ENCODE data around the gene ADAMTS13. TPM values are rescaled to one million over a fixed set of nuclear protein-coding genes. Genes with fewer than 3 reads are reported as not detected.

ADAMTS13 gene
- total RNA-seq, 1 donor from 2014 or later = 9.1 TPM

- H3K9me3 Mint-ChIP-seq (ENCODE audit: unreplicated experiment) = no peaks in the 10 kb centered on the region
These were observed 21.9 kb upstream of the ADAMTS13 start for GRCh38 chr9:133400292-133400691.

GRCh38 chr9:133401588-133401987, 20.6 kb upstream of the ADAMTS13 start:
- no peaks in the 10 kb centered on the region for H3K4me1 Mint-ChIP-seq (ENCODE audit: unreplicated experiment)
- no peak for DNase-seq (ENCODE audit: low spot score)
- no peak overlapping the region for H3K27ac Mint-ChIP-seq (ENCODE audit: unreplicated experiment)
- no peak for TF ChIP-seq CTCF (IDR thresholded peaks at IDR 0.05; ENCODE audit: unreplicated experiment)
- H3K9me3 Mint-ChIP-seq (ENCODE audit: unreplicated experiment) = no peaks in the 10 kb centered on the region
- peaks cover 7% of the 10 kb centered on the region for H3K27me3 Mint-ChIP-seq (ENCODE audit: unreplicated experiment)
- peaks cover 20% of the 10 kb centered on the region for H3K36me3 Mint-ChIP-seq (ENCODE audit: low read depth, unreplicated experiment)
- no peak overlapping the region for H3K4me3 Mint-ChIP-seq (ENCODE audit: unreplicated experiment)

More at GRCh38 chr9:133400292-133400691, 21.9 kb upstream of the ADAMTS13 start:
- no peaks in the 10 kb centered on the region for H3K4me1 Mint-ChIP-seq (ENCODE audit: unreplicated experiment)
- no peak overlapping the region for H3K4me3 Mint-ChIP-seq (ENCODE audit: unreplicated experiment)
- no peak for DNase-seq (ENCODE audit: low spot score)
- no peak overlapping the region for H3K27ac Mint-ChIP-seq (ENCODE audit: unreplicated experiment)
- no peak for TF ChIP-seq CTCF (IDR thresholded peaks at IDR 0.05; ENCODE audit: unreplicated experiment)
- peaks cover 10% of the 10 kb centered on the region for H3K27me3 Mint-ChIP-seq (ENCODE audit: unreplicated experiment)
- peaks cover 8% of the 10 kb centered on the region for H3K36me3 Mint-ChIP-seq (ENCODE audit: low read depth, unreplicated experiment)

GRCh38 chr9:133402689-133403088, 19.5 kb upstream of the ADAMTS13 start:
- H3K27ac Mint-ChIP-seq (ENCODE audit: unreplicated experiment) = no peak overlapping the region
- no peaks in the 10 kb centered on the region for H3K4me1 Mint-ChIP-seq (ENCODE audit: unreplicated experiment)
- no peak for DNase-seq (ENCODE audit: low spot score)
- H3K36me3 Mint-ChIP-seq (ENCODE audit: low read depth, unreplicated experiment) = peaks cover 25% of the 10 kb centered on the region
- H3K9me3 Mint-ChIP-seq (ENCODE audit: unreplicated experiment) = no peaks in the 10 kb centered on the region
- no peak for TF ChIP-seq CTCF (IDR thresholded peaks at IDR 0.05; ENCODE audit: unreplicated experiment)
- no peak overlapping the region for H3K4me3 Mint-ChIP-seq (ENCODE audit: unreplicated experiment)
- peaks cover 7% of the 10 kb centered on the region for H3K27me3 Mint-ChIP-seq (ENCODE audit: unreplicated experiment)

GRCh38 chr9:133403766-133404453, 18.3 kb upstream of the ADAMTS13 start:
- H3K4me1 Mint-ChIP-seq (ENCODE audit: unreplicated experiment) = no peaks in the 10 kb centered on the region
- H3K27me3 Mint-ChIP-seq (ENCODE audit: unreplicated experiment) = peaks cover 7% of the 10 kb centered on the region
- peaks cover 25% of the 10 kb centered on the region for H3K36me3 Mint-ChIP-seq (ENCODE audit: low read depth, unreplicated experiment)
- peak overlapping the region; percentile 68 for H3K27ac Mint-ChIP-seq (ENCODE audit: unreplicated experiment)
- no peaks in the 10 kb centered on the region for H3K9me3 Mint-ChIP-seq (ENCODE audit: unreplicated experiment)
- DNase-seq (ENCODE audit: low spot score) = peak; percentile 25
- H3K4me3 Mint-ChIP-seq (ENCODE audit: unreplicated experiment) = peak overlapping the region; percentile 31
- TF ChIP-seq CTCF (IDR thresholded peaks at IDR 0.05; ENCODE audit: unreplicated experiment) = peak; percentile 49

GRCh38 chr9:133404454-133405002, 17.6 kb upstream of the ADAMTS13 start:
- peaks cover 25% of the 10 kb centered on the region for H3K36me3 Mint-ChIP-seq (ENCODE audit: low read depth, unreplicated experiment)
- no peak overlapping the region for H3K4me3 Mint-ChIP-seq (ENCODE audit: unreplicated experiment)
- no peaks in the 10 kb centered on the region for H3K4me1 Mint-ChIP-seq (ENCODE audit: unreplicated experiment)
- H3K27ac Mint-ChIP-seq (ENCODE audit: unreplicated experiment) = no peak overlapping the region
- no peaks in the 10 kb centered on the region for H3K9me3 Mint-ChIP-seq (ENCODE audit: unreplicated experiment)
- peaks cover 7% of the 10 kb centered on the region for H3K27me3 Mint-ChIP-seq (ENCODE audit: unreplicated experiment)
- no peak for DNase-seq (ENCODE audit: low spot score)
- TF ChIP-seq CTCF (IDR thresholded peaks at IDR 0.05; ENCODE audit: unreplicated experiment) = no peak

Data from endothelial cell (in vitro differentiated cells).